RWPE2 (cell line): ENCODE measurements around the gene THSD4.
"Not testable (repeated sequence)": the region's sequence is repeated elsewhere in the genome, so short reads cannot be mapped to it uniquely, and the experiment has no call there.

Source experiments
- ATAC-seq: fragments of 200-7000 bp; cut with Tn5 transposase; 3 replicates; pipeline ENCODE4 v1.9.1; 2021; ENCODE audit warnings: low read depth
- DNase-seq: peaks from one replicate; pipeline ENCODE4 v3.0.0-alpha.2; 2020; ENCODE audit warnings: low spot score
- H3K27ac ChIP-seq: fragments of 450-650 bp; 2 replicates; pipeline ENCODE4 v1.5.1; 2017; ENCODE audit warnings: mild to moderate bottlenecking; ENCODE audit not compliant: poor library complexity, severe bottlenecking
- H3K27me3 ChIP-seq: fragments of 250-450 bp; sonication (Bioruptor Pico); 2 replicates; pipeline ENCODE4 v1.5.1; 2021; ENCODE audit warnings: mild to moderate bottlenecking, moderate library complexity; ENCODE audit not compliant: insufficient read depth, poor library complexity, severe bottlenecking
- H3K36me3 ChIP-seq: fragments of 250-450 bp; sonication (Bioruptor Pico); 2 replicates; pipeline ENCODE4 v1.5.1; 2020; ENCODE audit warnings: low read depth, mild to moderate bottlenecking, moderate library complexity
- H3K4me1 ChIP-seq: fragments of 250-450 bp; sonication (Bioruptor Pico); 2 replicates; pipeline ENCODE4 v1.5.1; 2021; ENCODE audit warnings: mild to moderate bottlenecking, moderate library complexity; ENCODE audit not compliant: insufficient read depth, poor library complexity, severe bottlenecking
- H3K4me3 ChIP-seq: fragments of 250-450 bp; sonication (Bioruptor Pico); 2 replicates; pipeline ENCODE4 v1.5.1; 2021; ENCODE audit warnings: mild to moderate bottlenecking, moderate library complexity; ENCODE audit not compliant: severe bottlenecking
- H3K9me3 ChIP-seq: fragments of 250-450 bp; sonication (Bioruptor Pico); 2 replicates; pipeline ENCODE4 v1.5.1; 2021; ENCODE audit warnings: mild to moderate bottlenecking, moderate library complexity; ENCODE audit not compliant: severe bottlenecking
- TF ChIP-seq, protein P1 (sequence below): fragments of 450-650 bp; IDR thresholded peaks from one replicate; pipeline ENCODE4 v1.5.1; 2017; ENCODE audit warnings: mild to moderate bottlenecking, moderate library complexity; ENCODE audit not compliant: poor library complexity, severe bottlenecking

The THSD4 gene

DNA sequence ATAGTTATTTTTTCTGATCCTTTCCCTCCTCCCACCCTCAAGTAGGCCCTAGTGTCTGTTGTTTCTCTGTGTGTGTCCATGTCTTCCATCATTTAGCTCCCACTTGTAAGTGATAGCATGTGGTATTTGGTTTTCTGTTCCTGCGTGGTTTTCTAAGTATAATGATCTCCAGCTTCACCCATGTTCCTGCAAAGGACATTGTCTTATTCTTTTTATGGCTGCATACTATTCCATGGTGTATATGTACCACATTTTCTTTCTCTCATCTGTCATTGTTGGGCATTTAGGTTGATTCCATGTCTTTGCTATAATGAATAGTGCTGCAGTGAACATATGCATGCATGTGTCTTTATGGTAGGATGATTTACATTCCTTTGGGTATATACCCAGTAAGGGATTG, 549.4 kb downstream of the THSD4 start:
- TF ChIP-seq, protein P1, sequence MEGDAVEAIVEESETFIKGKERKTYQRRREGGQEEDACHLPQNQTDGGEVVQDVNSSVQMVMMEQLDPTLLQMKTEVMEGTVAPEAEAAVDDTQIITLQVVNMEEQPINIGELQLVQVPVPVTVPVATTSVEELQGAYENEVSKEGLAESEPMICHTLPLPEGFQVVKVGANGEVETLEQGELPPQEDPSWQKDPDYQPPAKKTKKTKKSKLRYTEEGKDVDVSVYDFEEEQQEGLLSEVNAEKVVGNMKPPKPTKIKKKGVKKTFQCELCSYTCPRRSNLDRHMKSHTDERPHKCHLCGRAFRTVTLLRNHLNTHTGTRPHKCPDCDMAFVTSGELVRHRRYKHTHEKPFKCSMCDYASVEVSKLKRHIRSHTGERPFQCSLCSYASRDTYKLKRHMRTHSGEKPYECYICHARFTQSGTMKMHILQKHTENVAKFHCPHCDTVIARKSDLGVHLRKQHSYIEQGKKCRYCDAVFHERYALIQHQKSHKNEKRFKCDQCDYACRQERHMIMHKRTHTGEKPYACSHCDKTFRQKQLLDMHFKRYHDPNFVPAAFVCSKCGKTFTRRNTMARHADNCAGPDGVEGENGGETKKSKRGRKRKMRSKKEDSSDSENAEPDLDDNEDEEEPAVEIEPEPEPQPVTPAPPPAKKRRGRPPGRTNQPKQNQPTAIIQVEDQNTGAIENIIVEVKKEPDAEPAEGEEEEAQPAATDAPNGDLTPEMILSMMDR = no peak
- Histone ChIP-seq H3K4me3 (no peak overlapping the region), H3K36me3 (peaks cover 28% of the 10 kb centered on the region), H3K9me3 (no peaks in the 10 kb centered on the region), H3K4me1 (no peaks in the 10 kb centered on the region), H3K27ac (no peak overlapping the region), H3K27me3 (no peaks in the 10 kb centered on the region)
- ATAC-seq = no peak
- no peak for DNase-seq

DNA sequence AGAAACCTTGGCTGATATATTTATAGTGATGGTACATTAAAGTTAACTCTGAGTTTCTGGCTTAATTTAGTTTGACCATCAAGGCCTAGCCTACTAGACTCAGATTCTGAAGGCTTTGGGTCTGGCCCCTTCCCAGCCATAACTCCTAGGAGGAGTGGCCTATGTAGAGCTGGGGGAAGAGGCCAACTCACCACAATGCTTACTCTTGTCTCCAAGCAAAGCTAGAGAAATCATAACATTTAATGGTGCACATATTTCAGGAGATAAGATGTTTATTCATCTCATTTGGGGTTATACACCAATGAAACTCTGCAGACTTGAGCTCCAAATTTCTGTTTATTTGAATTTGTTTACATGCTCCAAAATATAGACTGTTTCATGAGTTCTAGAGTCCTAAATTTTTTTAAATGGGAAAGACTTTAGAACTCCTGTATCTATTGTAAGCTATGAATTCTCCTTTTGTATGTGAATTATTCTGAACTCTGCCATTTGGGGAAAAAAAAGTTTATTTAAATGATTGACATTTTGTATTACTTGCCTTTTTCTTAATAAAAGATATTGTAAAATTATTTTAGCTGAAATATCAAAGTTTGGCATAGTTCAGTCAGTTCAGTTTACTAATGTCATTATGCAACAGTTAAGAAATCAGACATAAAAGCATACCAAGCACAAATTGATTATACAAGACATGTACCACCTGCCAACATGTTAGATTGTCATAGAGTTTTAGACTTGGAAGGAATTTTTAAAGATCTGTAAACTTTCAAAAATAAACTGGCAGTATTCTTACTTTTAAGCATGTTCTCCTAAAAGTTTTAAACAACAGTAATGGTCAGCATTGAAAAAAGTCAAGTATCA, 551.7 kb downstream of the THSD4 start:
- no peaks in the 10 kb centered on the region for H3K9me3 ChIP-seq
- TF ChIP-seq, protein P1 = no peak
- H3K4me3 ChIP-seq = no peak overlapping the region
- no peaks in the 10 kb centered on the region for H3K27me3 ChIP-seq
- ATAC-seq (no peak), DNase-seq (no peak)
- no peak overlapping the region for H3K27ac ChIP-seq
- no peaks in the 10 kb centered on the region for H3K4me1 ChIP-seq
- peaks cover 15% of the 10 kb centered on the region; the same call in 1 of the 2 replicates for H3K36me3 ChIP-seq

DNA sequence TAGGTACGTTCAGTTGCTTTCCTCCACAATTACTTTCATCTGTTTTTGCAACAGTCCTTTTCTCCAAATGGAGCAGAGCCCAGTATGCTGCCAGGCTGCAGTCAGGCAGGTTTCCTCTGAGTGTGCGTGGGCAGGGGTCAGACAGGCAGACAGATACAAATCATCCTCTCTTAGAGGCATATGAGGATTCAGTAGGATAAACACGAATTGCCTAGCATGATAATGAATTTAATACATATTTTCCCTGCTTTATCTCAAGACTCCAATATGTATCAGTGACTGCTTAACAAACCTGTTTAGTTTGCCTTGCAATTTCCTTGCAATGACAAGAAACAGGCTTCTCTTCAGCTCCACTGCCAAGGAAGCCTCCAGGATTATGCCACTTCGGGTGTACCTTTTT, 554.4 kb downstream of the THSD4 start:
- Histone ChIP-seq H3K27me3 (no peaks in the 10 kb centered on the region), H3K36me3 (peaks cover 10% of the 10 kb centered on the region; the same call in 1 of the 2 replicates), H3K9me3 (no peaks in the 10 kb centered on the region), H3K27ac (no peak overlapping the region), H3K4me3 (no peak overlapping the region), H3K4me1 (no peaks in the 10 kb centered on the region)
- ATAC-seq (no peak), DNase-seq (no peak)
- TF ChIP-seq, protein P1 = no peak

DNA sequence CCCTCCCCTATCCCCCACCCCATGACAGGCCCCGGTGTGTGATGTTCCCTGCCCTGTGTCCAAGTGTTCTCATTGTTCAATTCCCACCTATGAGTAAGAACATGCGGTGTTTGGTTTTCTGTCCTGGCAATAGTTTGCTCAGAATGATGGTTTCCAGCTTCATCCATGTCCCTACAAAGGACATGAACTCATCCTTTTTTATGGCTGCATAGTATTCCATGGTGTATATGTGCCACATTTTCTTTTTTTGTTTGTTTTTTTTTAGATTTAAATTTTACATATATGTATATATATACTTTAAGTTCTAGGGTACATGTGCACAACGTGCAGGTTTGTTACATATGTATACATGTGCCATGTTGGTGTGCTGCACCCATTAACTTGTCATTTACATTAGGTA, 555.0 kb downstream of the THSD4 start:
- H3K27me3 ChIP-seq, H3K4me3 ChIP-seq, ATAC-seq: not testable (repeated sequence)

DNA sequence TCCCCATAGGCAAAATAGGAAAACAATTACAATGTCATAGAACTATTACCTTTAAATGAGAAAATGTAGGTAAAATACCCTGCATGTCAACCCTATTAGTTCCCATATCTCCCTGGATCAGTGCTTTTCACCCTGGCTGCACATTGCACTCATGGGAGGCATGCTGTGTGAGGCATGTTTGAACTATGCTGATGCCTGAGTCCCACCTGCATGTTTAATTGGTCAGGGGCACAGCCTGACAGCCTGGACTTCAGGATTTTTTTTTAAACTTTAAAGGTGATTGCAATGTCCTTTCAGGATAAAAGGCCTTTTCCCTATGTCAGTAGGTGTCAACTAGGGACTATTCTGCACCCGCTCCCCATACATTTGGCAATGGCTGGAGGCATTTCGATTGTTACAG, 559.1 kb downstream of the THSD4 start:
- Histone ChIP-seq H3K4me1 (peaks cover 37% of the 10 kb centered on the region), H3K9me3 (no peaks in the 10 kb centered on the region), H3K27ac (no peak overlapping the region), H3K4me3 (no peak overlapping the region), H3K36me3 (no peaks in the 10 kb centered on the region), H3K27me3 (no peaks in the 10 kb centered on the region)
- DNase-seq (no peak), ATAC-seq (no peak)
- TF ChIP-seq, protein P1 = no peak

More for the DNA sequence above, 555.0 kb downstream of the THSD4 start:
- not testable (repeated sequence) for H3K27ac ChIP-seq, H3K4me1 ChIP-seq, H3K36me3 ChIP-seq, DNase-seq, H3K9me3 ChIP-seq
